Daoy (cell line): Measurements from ENCODE around the gene CCND1. TPM values are rescaled to one million over a fixed set of nuclear protein-coding genes. Genes with fewer than 3 reads are reported as not detected.
"Not testable (repeated sequence)": the region's sequence is repeated elsewhere in the genome, so short reads cannot be mapped to it uniquely, and the experiment has no call there.

ENCODE experiments used
- DNase-seq: peaks from one replicate; pipeline ENCODE4 v3.0.0-alpha.2; 2015; ENCODE audit warnings: low read depth
- total RNA-seq: library from RNA; depleted of rRNA; stranded (reverse); fragments of >200 nt; shearing (Covaris generic); gene quantifications from 2 replicates; pipeline ENCODE4 v1.2.3, GENCODE V29; 2014; rRNA removed

CCND1 gene
- total RNA-seq, 1 experiment from 2014 or later: 180 TPM

GRCh38 chr11:69689484-69690319 is 48.7 kb downstream of the CCND1 start:
- DNase-seq: no peak

- DNase-seq: no peak
These were observed 50.5 kb downstream of the CCND1 start for GRCh38 chr11:69691463-69691862.

DNA sequence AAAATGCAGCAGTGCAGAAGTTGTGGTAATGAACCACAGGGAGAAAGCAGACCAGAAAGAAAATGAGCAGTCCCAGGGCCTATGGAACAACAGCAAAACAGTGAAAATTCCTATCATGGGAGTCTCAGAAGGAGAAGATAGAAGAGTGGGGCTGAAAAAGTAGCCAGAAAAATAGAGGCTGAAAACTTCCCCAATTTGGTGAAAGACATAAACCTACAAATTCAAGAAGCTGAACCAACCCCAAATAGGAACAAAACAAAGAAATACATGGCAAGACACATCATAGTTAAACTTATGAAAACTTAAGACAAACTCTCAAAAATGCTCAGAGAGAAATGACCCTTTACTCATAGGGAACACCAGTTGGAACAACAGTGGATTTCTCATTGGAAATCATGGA is 51.5 kb downstream of the CCND1 start:
- no peak for DNase-seq

DNA sequence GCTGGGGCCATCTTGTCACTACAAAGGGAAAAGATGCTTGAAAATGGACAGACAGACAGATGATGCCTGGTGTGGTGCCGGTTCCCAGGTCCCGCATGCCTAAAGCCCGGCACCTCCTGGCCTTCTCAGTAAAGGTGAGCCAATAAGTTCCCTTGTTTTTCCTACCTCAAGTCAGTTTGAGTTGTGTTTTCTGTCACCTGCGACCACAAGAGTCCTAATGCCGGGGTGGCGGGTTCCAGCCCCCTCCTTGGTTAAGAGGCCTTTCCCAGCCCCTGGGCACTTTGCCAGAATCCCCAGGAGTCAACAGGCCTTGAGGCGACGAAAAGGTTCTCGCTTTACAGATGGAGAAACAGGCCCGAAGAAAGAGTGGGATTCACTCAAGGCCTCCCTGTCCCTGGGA is 53.8 kb downstream of the CCND1 start:
- DNase-seq: no peak

GRCh38 chr11:69695581-69695980 is 54.6 kb downstream of the CCND1 start:
- DNase-seq: no peak

DNA sequence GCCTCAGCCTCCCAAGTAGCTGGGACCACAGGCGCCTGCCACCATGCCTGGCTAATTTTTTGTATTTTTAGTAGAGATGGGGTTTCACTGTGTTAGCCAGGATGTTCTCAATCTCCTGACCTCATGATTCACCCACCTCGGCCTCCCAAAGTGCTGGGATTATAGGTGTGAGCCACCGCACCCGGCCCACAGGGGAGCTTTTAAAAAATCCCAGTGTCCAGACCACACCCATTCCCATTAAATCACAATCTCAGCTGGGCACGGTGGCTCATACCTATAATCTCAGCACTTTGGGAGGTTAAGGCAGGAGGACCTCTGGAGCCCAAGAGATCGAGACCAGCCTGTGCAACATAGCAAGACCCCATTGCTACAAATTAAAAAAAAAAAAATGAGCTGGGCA is 55.0 kb downstream of the CCND1 start:
- not testable (repeated sequence) for DNase-seq

- no peak for DNase-seq
These were observed 56.0 kb downstream of the CCND1 start for GRCh38 chr11:69696749-69697468.

- no peak for DNase-seq
These were observed 56.5 kb downstream of the CCND1 start for GRCh38 chr11:69697469-69697843.

DNA sequence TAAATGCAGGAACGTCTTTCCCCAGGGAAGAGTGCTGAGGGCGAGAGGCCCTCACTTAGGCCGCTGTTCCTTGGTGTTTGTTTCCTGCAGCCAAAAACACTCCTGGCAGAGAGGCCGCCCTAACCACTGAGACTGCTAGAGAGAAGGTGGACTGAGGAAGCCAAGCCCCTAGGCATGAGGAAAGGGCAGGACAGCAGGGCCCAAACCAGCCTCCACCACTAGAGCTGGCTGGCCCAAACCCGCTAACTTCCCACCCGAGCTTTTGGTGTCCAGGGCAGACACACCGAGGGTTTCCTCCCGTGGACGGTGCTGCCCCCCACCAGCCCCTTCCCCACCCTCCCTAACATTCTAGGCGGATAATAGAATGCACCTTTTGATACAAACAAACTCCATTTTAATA is 56.9 kb downstream of the CCND1 start:
- no peak for DNase-seq

DNA sequence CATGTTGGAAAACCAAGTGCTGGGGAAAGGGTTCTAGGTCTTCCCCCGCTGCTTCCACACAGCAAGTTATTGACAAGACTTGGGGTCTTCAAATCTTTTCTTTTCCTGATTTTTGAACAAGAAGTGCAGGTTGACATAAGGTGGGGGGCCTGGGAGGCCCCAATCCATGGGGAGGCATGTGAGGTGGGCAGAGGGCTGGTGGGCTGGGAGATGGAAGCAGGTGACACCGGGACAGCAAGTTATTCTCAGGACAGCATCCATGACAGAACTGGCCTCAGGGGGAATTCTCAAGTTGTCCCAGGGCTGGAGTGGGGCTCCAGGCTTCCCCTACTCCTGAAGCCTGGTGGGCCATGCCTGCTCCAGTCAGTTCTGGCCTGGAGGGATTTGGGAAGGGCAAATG is 57.4 kb downstream of the CCND1 start:
- DNase-seq: no peak

DNA sequence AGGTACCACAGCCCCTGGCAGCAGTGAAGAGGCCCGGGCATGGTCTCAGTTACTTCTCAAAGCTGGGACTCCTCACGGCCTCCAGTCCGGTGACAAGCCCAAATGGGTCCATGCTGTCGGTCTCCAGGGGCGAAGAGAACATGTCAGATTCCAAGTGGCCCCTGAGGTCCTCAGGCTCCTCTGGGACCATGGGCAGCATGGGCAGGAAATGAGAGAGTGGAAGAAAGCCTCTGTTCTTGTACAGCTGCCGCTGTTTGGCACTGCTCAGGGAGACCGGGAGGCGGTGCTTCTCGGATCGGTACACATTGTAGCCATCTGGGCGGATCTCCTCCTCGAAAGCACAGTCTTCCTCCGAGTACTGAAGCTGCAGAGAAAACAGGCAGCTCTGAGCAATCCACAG is 58.3 kb downstream of the CCND1 start:
- no peak for DNase-seq

- DNase-seq: peak; percentile 70
These were observed 59.6 kb downstream of the CCND1 start for GRCh38 chr11:69700278-69701140.

DNA sequence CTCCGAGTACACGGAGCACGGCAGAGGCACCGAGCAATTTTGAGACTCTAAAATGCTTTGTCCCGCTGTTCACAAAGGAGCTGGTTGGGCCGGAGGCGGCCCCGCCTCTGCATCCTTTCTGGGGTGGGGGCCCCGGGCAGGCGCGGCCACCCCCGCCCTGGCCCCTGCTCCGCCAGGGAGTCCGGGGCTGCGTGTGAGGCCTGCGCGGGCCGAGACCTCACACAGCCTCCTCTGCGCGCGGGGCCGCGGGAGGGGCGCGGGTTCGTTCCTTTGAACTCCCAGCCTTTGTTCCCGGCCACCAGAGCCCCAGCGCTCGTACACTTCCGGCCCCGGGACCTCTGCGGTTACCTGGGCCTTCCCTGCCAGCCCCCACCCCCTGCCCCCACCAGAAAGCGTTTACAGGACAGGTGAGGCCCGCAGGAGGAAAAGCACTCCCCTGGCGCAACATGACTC is 61.3 kb downstream of the CCND1 start:
- no peak for DNase-seq

DNA sequence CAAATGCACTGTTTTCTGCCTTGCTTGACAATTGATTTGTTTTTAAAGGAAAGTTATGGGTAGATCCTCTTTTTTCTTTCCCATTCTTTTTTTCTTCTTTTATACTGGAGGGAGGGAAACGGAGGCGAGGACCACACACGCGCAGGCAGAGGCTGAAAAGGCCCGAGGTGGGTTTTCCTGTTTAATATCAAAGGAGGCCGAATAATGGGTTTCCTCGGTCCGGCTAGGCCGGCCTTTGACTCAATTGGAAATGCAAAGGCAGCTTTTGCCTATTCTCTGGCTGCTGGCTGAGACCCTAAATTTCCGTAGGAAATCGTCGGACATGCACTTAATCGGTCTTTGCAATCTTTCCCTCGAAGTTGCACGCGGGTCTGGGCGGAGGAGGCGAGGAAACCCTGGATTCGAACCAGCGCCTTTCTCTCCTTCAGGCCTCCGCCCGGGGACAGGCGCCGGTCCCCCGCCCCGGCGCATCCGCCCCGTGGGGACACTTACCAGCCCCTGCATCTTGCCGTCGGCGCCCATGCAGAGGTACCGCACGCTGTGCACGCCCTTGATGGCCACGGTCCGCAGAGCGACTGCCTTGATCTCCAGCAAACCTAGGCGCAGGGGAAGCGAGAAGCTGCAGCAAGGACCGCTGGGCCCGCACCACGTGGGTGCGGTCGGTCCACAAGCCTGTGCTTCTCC is 62.0 kb downstream of the CCND1 start:
- DNase-seq: no peak

- DNase-seq: no peak
These were observed 62.5 kb downstream of the CCND1 start for GRCh38 chr11:69703453-69703767.

Other genes with a start within 250 kb of the CCND1 start
- gene LINC01488, start 159.5 kb upstream of the CCND1 start, total RNA-seq: not detected in 2 replicates
- gene LTO1, start 34.2 kb downstream of the CCND1 start, total RNA-seq: 11.2 and 17.1 TPM in 2 replicates
- gene FGF19, start 62.9 kb downstream of the CCND1 start, total RNA-seq: not detected in 2 replicates
- gene FGF4, start 134.2 kb downstream of the CCND1 start, total RNA-seq: not detected in 2 replicates
- gene FGF3, start 178.3 kb downstream of the CCND1 start, total RNA-seq: not detected in 2 replicates